Ishikawa (cell line): ENCODE results near the gene ABLIM2.

Experiments
- CEBPB ChIP-seq: IDR thresholded peaks from 2 replicates; pipeline ENCODE4 v1.6.1; 2012
- EP300 ChIP-seq: IDR thresholded peaks from 2 replicates; pipeline ENCODE4 v1.6.1; 2012; ENCODE audit warnings: borderline replicate concordance
- MAX ChIP-seq: IDR thresholded peaks from 2 replicates; pipeline ENCODE4 v1.6.1; 2012
- TAF1 ChIP-seq: IDR thresholded peaks from 2 replicates; pipeline ENCODE4 v1.6.1; 2012; ENCODE audit warnings: low read depth, mild to moderate bottlenecking
- TEAD4 ChIP-seq: IDR thresholded peaks from 2 replicates; pipeline ENCODE4 v1.6.1; 2012
- YY1 ChIP-seq: IDR thresholded peaks from 2 replicates; pipeline ENCODE4 v1.6.1; 2012; ENCODE audit warnings: low read depth

GRCh38 chr4:8162625-8163024 lies 4.0 kb upstream of the ABLIM2 start:
- no peak for TF ChIP-seq CEBPB
- TF ChIP-seq MAX, result no peak
- no peak for TF ChIP-seq EP300
- no peak for TF ChIP-seq TAF1
- no peak for TF ChIP-seq TEAD4
- TF ChIP-seq YY1, result no peak
